ENCODE measurements around the gene BDNF.

The BDNF gene

GRCh38 chr11:27626269-27626937, 73.9 kb downstream of the BDNF start:
- no peak for DNase-seq (ENCODE audit: low spot score)

DNA sequence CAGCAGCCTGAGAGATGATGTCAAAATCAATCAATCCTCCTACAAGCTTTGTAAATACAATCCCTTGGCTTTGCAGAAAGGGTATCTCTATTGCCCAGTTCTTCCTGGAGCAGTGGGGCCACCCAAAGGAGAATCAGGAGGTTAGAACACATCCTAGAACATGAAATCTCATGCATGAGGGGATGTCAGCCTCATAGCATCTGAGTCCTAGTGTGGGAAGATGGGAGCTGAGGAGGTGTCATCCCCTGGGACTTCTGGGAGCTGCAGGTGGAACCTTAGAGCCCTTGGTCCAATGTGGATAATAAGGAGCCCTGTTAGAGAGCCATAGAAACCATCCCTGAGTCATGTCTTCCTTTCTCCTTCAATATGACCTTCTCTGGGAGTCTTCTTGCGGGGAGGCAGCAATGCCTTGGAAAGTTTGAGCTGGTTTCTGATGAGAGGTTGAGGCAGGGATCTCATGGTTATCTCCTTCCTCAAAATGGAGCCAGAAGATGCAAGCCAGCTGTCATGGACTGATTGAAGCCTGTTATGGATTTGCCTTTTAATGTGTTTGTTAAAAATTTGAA, 74.8 kb downstream of the BDNF start:
- no peak for DNase-seq (ENCODE audit: low spot score)

DNA sequence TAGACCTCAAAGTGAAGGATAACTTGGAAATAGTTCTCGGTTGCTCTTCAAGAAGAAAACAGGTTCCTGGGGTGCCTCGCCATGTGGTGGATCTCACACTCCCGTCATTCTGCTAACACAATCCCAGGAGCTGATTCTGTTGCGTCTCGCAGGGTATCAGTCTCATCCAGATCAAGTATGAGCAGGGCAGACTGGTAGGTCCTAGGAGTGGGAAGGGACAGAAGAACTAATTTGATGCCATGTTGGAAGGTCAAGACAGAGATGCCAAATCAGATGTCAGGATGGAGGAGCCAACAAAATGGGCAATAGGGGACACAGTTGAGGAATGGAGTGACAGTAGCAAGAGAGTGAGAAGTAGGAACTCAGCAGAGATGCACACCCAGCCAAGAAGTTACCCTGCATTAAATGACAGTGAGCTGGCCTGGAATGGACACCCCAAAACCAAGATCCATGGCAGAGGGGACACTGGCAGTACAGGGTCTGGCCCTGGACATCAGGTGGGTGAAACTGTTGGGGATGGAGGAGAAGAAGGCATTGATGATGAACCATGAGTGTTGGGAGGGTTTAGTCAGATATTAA, 76.2 kb downstream of the BDNF start:
- DNase-seq (ENCODE audit: low spot score) = no peak

DNA sequence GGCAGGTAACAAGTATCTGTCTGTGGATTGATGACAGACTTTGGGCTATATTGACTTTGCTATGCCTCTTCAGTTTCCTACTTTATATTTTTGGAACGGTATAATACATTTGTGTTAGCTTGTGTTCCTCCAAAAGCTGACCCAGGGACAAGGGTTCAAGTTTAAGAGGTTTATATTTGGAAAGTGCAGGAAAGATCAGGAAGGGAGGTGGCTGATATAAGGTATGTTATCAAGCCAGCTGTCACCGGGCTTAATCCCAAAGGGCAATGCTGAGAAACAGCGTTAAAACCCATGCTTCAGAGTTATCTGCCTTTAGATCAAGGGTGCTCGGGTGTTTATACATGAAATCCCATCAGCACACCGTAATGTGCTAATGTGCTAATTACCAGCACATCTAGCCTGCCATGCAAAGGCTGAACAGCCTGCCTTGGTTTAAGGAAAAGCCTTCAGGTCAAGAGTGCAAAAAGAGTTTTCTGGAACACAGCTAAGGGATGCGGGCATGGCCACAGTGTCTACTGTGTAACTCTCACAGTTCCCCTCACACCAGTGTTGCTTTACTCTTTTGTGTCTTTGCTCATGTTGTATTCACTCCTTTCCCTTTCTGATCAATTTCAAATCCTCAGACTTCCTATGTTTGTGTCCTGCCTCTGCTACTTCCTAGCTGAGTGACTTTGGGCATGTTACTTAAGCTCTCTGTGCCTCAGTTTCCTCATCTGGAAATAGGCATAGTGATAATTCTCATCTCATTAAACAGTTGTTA, 77.5 kb downstream of the BDNF start:
- no peak for DNase-seq (ENCODE audit: low spot score)

GRCh38 chr11:27621405-27622161, 78.7 kb downstream of the BDNF start:
- no peak for DNase-seq (ENCODE audit: low spot score)

DNA sequence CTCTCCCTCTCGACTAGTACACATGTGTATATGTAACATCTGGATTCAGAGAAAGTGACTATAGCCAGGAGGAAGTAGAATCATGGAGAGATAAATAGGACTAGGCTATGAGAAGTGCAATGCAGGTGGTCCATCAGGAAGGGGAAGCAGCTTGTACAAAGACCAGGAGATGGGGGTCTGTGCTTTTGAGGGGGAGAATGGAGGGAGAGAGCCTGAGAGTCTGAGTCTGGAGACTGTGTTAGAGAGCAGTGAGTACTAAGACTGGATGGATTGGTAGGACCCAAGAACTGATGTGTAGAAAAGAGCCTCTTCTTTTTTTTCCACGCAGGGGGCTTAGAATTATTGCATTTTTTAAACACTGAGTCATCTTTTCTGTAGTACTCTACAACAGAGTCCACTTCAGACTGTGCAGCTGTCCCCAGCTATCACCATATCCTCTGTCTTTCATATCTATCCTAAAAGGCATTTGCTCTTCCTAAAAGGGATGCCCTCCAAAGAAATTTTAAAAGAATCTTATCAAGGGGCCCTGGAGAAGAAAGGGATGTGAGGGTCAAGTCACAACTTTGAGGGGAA, 80.4 kb downstream of the BDNF start:
- DNase-seq (ENCODE audit: low spot score) = no peak

- no peak for DNase-seq (ENCODE audit: low spot score)
Measured at GRCh38 chr11:27619039-27619574, 81.1 kb downstream of the BDNF start.

- no peak for DNase-seq (ENCODE audit: low spot score)
Measured at GRCh38 chr11:27618281-27618915, 81.9 kb downstream of the BDNF start.

DNA sequence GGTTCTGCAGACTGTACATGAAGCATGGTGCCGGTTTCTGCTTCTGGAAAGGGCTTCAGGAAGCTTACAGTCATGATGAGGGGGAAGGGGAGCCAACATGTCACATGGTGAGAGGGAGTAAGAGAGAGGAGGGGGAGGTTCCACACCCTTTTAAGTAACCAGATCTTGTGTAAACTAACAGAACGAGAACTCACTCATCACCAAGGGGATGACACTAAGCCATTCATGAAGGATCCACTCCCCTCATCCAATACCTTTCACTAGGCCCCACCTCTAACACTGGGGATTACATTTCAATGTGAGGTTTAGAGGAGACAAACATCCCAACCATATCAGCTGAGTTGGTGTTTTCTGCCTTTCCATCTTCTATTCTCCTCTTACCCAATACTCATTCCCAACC, 83.5 kb downstream of the BDNF start:
- no peak for DNase-seq (ENCODE audit: low spot score)

DNA sequence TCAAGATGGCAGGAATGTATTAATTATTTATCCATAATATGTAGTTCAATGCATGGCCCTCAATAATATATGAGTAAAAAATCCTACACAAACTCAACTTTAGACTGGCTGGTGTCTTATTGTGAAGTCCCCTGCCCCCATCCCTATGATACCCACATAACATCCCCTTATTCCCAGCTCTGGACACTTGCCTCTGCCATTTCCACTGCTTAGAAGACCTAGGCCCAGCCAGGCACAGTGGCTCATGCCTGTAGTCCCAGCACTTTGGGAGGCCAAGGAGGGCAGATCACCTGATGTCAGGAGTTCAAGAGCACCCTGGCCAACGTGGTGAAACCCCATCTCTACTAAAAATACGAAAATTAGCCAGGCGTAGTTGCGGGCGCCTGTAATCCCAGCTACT, 84.4 kb downstream of the BDNF start:
- DNase-seq (ENCODE audit: low spot score) = no peak

GRCh38 chr11:27614092-27614491, 86.2 kb downstream of the BDNF start:
- DNase-seq (ENCODE audit: low spot score) = no peak

DNA sequence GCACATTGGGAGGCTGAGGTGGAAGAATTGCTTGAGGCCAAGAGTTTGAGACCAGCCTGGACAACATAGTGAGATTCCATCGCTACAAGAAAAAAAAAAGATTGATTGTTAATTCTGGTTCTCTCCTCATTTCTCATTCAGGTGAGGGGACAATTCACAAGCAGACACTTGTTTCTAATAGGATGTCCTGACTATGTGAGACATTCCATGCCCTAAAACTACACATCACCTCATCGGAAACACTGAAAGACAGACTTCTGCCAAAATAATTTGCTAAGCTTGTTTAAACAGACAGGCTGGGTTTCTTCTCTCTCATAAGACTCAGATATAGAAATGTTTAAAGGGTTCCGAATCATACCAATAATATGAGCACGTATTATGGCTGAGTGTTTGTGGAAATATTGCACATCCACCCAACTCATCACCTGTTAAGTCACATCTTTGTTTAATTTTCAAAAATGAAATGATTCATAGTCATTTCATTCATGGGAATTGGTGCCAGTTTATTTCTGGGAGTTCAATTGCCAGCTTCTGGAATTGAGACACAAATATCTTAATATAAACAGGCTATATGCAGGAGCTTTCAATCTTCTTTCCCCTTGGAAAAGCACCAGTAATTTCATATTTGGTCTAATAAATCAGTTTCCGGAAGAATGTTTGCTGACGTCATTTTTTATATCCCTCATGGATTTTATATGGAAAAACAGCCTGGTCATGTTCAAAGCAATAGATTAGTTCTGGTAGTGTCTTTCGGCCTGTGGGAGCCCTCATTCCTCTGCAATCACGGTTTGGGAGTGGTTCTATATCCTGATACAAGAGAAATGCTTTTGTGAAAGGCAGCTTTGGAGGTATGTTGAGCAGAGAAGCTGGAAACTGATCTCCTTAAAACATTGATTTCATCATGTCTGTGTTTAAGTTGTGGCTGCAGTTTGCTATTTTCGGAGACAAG, 87.0 kb downstream of the BDNF start:
- DNase-seq (ENCODE audit: low spot score) = no peak

DNA sequence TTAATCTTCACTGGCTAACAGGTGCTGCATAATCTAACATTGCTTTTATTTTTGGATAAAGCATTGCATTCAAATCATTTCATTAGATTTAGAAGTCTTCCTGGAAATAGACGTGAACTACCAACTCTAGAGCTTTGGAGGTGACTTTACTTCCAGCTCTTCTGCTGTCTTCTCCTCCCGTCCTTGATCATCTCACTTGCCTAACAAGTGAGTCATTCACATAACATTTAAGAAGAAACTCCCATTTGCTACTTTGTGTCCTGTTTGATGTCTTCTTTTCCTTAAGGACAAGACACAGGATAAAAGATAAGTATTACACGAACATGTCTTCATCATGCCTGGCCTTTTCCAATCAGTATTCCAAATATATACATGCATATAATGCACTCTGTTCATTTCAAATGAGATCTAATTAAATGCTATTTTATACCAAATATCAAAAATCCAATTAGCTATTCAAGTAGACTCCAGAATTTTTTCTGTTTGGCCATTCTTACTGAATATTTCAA, 88.3 kb downstream of the BDNF start:
- DNase-seq (ENCODE audit: low spot score) = no peak

GRCh38 chr11:27611390-27611789, 88.9 kb downstream of the BDNF start:
- no peak for DNase-seq (ENCODE audit: low spot score)

DNA sequence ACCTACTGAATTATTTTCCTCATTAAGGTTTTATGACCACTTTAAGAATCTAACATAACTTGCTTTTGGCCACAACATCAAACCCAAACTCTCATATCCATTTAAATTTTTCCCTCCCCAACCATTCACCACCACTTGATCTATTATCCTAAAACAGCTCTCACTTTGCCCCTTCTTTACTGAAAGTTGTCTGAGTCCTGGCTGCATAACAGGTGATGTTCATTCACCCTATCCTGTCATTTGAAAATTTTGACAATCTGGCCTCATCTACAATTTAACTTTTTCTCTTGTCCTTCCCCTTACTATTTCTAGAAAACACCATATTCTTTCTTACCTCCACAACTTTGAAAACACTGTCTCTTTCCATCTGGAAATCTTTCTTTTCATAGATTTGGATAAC, 89.3 kb downstream of the BDNF start:
- DNase-seq (ENCODE audit: low spot score) = no peak

- no peak for DNase-seq (ENCODE audit: low spot score)
Measured at GRCh38 chr11:27610280-27610679, 90.0 kb downstream of the BDNF start.

GRCh38 chr11:27608951-27609350, 91.3 kb downstream of the BDNF start:
- DNase-seq (ENCODE audit: low spot score) = no peak

GRCh38 chr11:27605422-27605821, 94.8 kb downstream of the BDNF start:
- no peak for DNase-seq (ENCODE audit: low spot score)
